HepG2 (cell line): ENCODE results near the gene PPP2R2D. TPM values are rescaled to one million over a fixed set of nuclear protein-coding genes. Genes with fewer than 3 reads are reported as not detected.

Experiments used
- BCL3 ChIP-seq: sonication (generic); formaldehyde crosslinking; IDR thresholded peaks from 2 replicates; pipeline ENCODE4 v1.5.1; 2020; ENCODE audit warnings: mild to moderate bottlenecking, missing genetic modification reagents, moderate library complexity
- ETV5 ChIP-seq: IDR thresholded peaks from 2 replicates; pipeline ENCODE4 v1.6.1; 2018; ENCODE audit warnings: missing biosample characterization, missing genetic modification reagents, inconsistent platforms, borderline replicate concordance
- FOXA3 ChIP-seq: IDR thresholded peaks from 2 replicates; pipeline ENCODE4 v1.6.1; 2016; ENCODE audit warnings: missing genetic modification reagents, missing compliant biosample characterization
- FOXC1 ChIP-seq: sonication (generic); formaldehyde crosslinking; IDR thresholded peaks from 2 replicates; pipeline ENCODE4 v1.8.0; 2022; ENCODE audit warnings: mild to moderate bottlenecking, missing genetic modification reagents, borderline replicate concordance
- FOXP4 ChIP-seq: sonication (generic); formaldehyde crosslinking; IDR thresholded peaks from 2 replicates; pipeline ENCODE4 v1.4.0; 2020; ENCODE audit warnings: missing genetic modification reagents
- MBNL3 ChIP-seq: fragments of 250-450 bp; sonication (Bioruptor Pico); conservative IDR thresholded peaks from 2 replicates; pipeline ENCODE4 v1.8.0; 2022; ENCODE audit warnings: mild to moderate bottlenecking, inconsistent platforms
- MEF2D ChIP-seq: sonication (generic); formaldehyde crosslinking; IDR thresholded peaks from 2 replicates; pipeline ENCODE4 v1.5.1; 2020; ENCODE audit warnings: mild to moderate bottlenecking, missing genetic modification reagents
- MEIS2 ChIP-seq: sonication (generic); formaldehyde crosslinking; IDR thresholded peaks from 2 replicates; pipeline ENCODE4 v1.9.0; 2021; ENCODE audit warnings: mild to moderate bottlenecking, missing genetic modification reagents
- MIER3 ChIP-seq: IDR thresholded peaks from 2 replicates; pipeline ENCODE4 v1.6.1; 2016; ENCODE audit warnings: missing compliant biosample characterization, borderline replicate concordance
- NR2F6 ChIP-seq, 2 experiments: IDR thresholded peaks; 2 replicates each; pipeline ENCODE4 v1.6.1; 2016; ENCODE audit warnings: antibody characterized with exemption in 1 of 2, mild to moderate bottlenecking in 1 of 2
- THAP7 ChIP-seq: sonication (generic); formaldehyde crosslinking; IDR thresholded peaks from 2 replicates; pipeline ENCODE4 v1.8.1; 2023; ENCODE audit warnings: mild to moderate bottlenecking, missing genetic modification reagents
- ZFP37 ChIP-seq: sonication (generic); formaldehyde crosslinking; IDR thresholded peaks from 2 replicates; pipeline ENCODE4 v1.4.0; 2020; ENCODE audit warnings: missing genetic modification reagents, borderline replicate concordance
- ZHX2 ChIP-seq, 2 experiments: sonication (generic) in 1 of 2; formaldehyde crosslinking in 1 of 2; IDR thresholded peaks; 2 replicates each; pipeline versions ENCODE4 v1.6.1 to v1.9.0; 2014 to 2022; ENCODE audit warnings: antibody characterized with exemption in 1 of 2, borderline replicate concordance in 1 of 2, inconsistent platforms in 1 of 2, low read depth in 1 of 2, missing genetic modification reagents in 1 of 2
- ZIK1 ChIP-seq: sonication (generic); formaldehyde crosslinking; IDR thresholded peaks from 2 replicates; pipeline ENCODE4 v1.5.0; 2020; ENCODE audit warnings: mild to moderate bottlenecking, low read depth, missing genetic modification reagents, borderline replicate concordance
- ZNF33A ChIP-seq: sonication (generic); formaldehyde crosslinking; IDR thresholded peaks from 2 replicates; pipeline ENCODE4 v1.5.1; 2020; ENCODE audit warnings: missing genetic modification reagents, mild to moderate bottlenecking, moderate library complexity, borderline replicate concordance
- ZNF619 ChIP-seq: sonication (generic); formaldehyde crosslinking; IDR thresholded peaks from 2 replicates; pipeline ENCODE4 v1.4.0; 2020; ENCODE audit warnings: mild to moderate bottlenecking, missing genetic modification reagents
- ZNF883 ChIP-seq: sonication (generic); formaldehyde crosslinking; IDR thresholded peaks from 2 replicates; pipeline ENCODE4 v1.5.1; 2020; ENCODE audit warnings: mild to moderate bottlenecking, missing genetic modification reagents; ENCODE audit errors: not compliant biosample characterization
- ZSCAN9 ChIP-seq: IDR thresholded peaks from 2 replicates; pipeline ENCODE4 v1.6.1; 2016; ENCODE audit warnings: borderline replicate concordance
- polyA plus RNA-seq, 8 experiments: library from polyadenylated mRNA; depleted of rRNA in 3 of 8; stranded (reverse) in 7 of 8; unstranded in 1 of 8; fragments of >200 nt; fragmentation: Illumina TruSeq in 4 of 8; extraction: Trizol in 4 of 8; gene quantifications; 2 replicates each; pipeline versions ENCODE4 v1.2.1 to v1.2.3, GENCODE V29; 2011 to 2016; ENCODE audit warnings: low read depth in 4 of 8, missing spikeins in 1 of 8, mixed read lengths in 1 of 8; ENCODE audit not compliant: insufficient read depth in 1 of 8
- total RNA-seq, 5 experiments: library from RNA; depleted of rRNA; stranded (reverse); fragments of >200 nt; fragmentation: Illumina TruSeq; extraction: Trizol; gene quantifications; 2 replicates each; pipeline ENCODE4 v1.2.3, GENCODE V29; 2016; ENCODE audit warnings: low read depth in 1 of 5

Gene PPP2R2D
- total and polyA plus RNA-seq, 2 of the 13 experiments (the other 11 are each of a cell fraction or from before 2014, with no cell fraction given): 32.7 to 33.2 TPM

- TF ChIP-seq ZNF33A (CRISPR knock-in tag) (no peak), MEF2D (CRISPR knock-in tag) (no peak; the same call in 1 of the 2 replicates), THAP7 (CRISPR knock-in tag) (peak; percentile 50; the same call in 1 of the 2 replicates), ZNF619 (CRISPR knock-in tag) (no peak), FOXP4 (CRISPR knock-in tag) (no peak), ZNF883 (no peak), ZHX2 (IDR thresholded peaks at IDR 0.05; ENCODE audit: low read depth) (no peak), ZHX2 (CRISPR knock-in tag; IDR thresholded peaks at IDR 0.05; ENCODE audit: borderline replicate concordance) (no peak), MEIS2 (CRISPR knock-in tag) (no peak), BCL3 (CRISPR knock-in tag) (no peak), FOXA3 (CRISPR knock-in tag) (no peak), FOXC1 (CRISPR knock-in tag) (no peak), ZFP37 (CRISPR knock-in tag) (no peak), ZSCAN9 (CRISPR knock-in tag) (0 out of 2 replicates have a peak, but pooled peaks have one; percentile 1), MBNL3 (no peak), MIER3 (peak; percentile 24; the same call in 1 of the 2 replicates), NR2F6 (IDR thresholded peaks at IDR 0.05) (no peak), NR2F6 (CRISPR knock-in tag; IDR thresholded peaks at IDR 0.05) (0 out of 2 replicates have a peak, but pooled peaks have one; percentile 1), ZIK1 (CRISPR knock-in tag) (no peak), ETV5 (CRISPR knock-in tag) (no peak)
These were observed 98.3 kb downstream of the PPP2R2D start (continued) for GRCh38 chr10:131998845-131999681.
